COLO668 (cell line): ENCODE results near the gene EPHB1.
"Not testable (repeated sequence)": the region's sequence is repeated elsewhere in the genome, so short reads cannot be mapped to it uniquely, and the experiment has no call there.

ENCODE experiments used
- DNase-seq: peaks from one replicate; lab custom pipeline; 2025; ENCODE audit not compliant: unreplicated experiment; lab: John Stamatoyannopoulos, UW

The EPHB1 gene

DNA sequence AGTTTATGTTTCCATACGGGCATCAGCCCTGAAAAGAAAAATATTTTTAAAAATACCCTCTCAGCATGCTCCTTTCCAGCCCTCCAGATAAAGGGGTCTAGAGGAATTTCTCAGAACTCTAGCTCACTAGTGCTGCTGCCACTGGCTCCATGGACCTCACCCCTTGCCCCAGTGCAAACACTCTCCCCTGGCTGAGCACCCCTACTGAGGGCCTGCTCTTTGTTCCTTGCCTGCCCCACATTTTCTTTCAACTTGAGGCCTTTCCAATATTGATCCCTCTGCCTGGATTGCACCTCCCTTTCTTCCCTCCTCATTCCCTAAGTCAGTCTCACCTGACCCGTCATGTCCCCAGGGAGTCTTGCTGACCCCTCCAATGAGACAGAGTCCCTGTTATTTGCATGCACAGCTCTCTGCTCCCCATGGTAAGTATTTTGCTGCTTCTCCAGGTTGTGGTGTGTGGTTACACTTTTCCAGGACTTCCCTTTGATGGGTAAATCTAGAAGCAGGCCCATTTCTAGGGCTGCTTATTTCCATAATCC is 196.5 kb downstream of the EPHB1 start:
- DNase-seq: no peak

DNA sequence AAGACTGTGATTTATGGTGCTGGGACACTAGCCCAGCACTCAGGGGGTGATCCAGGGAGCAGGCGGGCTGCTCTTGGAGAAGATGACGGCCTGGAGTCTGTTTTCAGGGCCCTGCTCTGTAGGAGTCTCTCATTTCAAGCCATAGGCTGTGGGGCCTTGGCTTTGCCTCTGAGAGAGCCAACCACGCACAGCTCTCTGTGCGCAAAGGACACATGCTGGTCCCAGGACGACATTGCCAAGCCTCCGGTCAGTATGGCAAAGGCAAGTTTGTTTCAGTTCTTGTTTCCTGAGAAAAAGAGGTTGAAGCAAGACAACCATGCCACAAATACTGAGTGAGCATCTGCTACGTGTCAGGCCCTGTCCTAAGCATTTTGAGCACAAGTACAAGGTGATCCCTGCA is 197.1 kb downstream of the EPHB1 start:
- no peak for DNase-seq

DNA sequence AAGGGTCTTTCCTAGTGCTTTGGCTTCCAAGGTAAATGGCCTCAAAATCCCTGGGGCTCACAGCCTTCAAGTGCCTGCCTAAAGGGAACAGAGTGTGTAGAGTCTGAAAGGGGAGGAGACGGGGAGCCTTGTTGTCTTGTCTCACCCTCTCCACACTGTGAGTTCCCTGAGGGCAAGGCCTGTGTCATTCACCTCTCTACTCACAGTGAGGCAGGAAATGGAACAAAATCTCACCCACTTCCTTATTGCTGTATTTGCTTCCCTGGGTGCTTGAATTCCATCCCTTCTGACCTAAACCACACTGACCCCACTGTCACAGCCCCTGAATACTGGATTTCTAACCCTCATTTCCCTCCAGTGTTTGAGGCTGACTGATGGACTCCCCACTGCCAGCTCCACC is 197.5 kb downstream of the EPHB1 start:
- no peak for DNase-seq

DNA sequence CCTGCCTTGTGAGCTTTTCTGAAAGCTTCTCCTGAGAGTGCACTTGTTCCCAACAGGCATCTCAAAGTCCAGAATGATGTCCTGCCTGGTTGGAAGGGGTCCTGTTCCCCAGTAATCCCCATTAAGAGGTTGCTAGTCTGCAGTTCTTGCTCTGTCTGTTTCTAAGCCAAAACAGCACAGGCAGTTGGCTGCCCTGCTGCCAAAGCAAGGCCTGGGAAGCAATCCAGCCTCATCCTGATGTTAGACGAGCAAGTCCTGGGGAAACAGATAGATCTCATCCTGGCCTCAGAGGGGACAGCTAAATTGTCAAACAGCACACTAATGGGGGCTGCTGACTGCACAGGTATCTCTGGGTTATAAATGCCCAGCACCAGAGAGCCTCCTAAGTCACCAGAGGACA is 198.0 kb downstream of the EPHB1 start:
- DNase-seq: no peak

DNA sequence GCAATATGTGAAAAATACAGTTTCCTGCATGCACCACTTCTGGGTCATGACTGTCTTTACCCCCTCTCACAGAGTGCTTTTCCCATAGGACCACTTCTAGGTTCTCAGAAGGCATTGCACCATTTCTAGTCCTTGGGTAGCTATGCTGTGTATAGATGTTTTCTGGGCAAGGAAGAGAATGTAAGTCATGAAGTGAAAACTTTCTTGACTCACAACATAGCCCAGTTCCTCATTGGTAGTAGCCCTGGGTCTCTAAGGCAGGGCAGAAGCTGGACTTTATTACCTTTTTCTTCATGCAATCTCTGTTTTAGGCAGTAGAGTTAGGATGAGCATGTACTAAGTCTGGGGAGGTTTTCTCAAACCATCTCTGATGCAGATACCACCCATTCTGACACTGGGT is 203.1 kb downstream of the EPHB1 start:
- no peak for DNase-seq

DNA sequence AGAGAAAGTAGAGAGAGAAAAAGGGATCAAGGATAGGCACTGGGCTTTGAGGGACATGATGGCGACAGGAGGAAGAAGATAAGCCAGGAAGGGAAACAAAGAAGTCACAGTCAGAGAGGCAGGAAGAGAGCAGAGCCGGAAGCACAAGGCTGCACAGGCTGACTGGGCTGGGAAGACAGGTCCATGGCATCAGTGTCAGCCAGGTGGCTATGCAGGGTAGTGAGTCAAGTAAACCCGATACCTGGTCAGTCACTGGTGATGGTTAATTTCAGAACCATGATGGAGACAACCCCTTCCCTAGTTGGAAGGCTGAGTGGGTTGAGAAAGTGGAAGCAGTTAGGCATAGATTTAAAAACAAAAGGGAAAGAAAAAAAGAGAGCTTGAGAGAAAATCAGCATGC is 203.8 kb downstream of the EPHB1 start:
- no peak for DNase-seq

DNA sequence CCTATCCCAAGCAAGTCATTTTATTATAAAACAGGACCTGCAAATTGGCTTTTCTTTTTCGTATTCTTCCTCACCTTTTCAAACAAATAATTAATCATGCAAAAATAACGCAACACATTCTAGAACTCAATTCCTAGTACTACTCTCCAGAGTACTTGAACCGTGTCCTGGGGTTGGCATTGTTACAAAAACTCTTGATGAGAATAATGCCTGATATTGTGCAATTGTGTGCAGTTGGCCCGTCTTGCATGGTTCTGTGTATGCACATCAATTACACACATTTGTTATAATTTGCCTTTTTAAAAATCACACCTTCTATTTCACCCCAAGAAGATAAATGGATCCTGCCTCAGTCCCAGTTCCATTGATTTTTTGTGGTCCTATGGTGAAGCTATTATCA is 205.4 kb downstream of the EPHB1 start:
- DNase-seq: no peak

DNA sequence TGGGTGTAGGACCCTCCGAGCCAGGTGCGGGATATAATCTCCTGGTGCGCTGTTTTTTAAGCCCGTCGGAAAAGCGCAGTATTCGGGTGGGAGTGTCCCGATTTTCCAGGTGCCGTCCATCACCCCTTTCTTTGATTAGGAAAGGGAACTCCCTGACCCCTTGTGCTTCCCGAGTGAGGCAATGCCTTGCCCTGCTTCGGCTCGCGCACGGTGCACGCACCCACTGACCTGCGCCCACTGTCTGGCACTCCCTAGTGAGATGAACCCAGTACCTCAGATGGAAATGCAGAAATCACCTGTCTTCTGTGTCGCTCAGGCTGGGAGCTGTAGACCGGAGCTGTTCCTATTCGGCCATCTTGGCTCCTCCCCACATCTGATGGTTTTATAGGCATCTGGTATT is 210.6 kb downstream of the EPHB1 start:
- not testable (repeated sequence) for DNase-seq

DNA sequence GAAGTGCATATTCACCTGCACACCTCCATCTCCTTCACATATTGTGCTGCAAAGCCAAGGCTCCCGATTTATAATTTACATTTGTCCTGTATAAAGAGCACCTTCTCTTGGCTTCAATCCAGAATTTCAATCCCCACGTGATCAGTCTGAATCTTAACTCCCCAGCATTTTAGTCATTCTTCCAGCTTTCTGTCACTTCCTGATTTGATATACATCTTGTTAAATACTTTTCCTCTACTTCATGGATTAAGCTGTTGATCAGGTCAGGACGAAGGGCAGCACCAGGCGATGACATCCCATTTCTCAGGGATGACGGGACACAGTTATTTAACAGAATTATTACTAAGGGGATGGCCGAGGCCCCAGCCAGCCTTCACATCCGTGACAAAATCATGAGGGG is 212.5 kb downstream of the EPHB1 start:
- no peak for DNase-seq

DNA sequence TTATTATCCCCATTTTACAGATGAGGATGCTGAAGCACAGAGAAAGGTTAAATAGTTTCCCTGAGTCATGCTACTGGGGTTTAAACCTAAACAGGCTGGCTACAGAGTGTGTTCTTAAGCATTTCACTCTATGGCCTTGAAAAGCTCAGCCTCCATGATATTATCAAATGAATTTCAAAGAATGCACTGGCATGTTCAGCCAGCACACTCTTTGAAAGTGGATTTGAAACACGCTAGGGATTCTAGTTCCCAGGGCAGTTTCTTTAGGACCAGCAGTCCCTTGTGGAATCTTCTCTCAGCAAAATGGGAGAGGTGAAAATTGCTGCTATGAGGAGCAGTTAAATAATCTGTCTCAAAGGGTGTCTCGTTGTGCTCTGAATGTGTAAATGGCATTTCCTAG is 213.3 kb downstream of the EPHB1 start:
- no peak for DNase-seq

DNA sequence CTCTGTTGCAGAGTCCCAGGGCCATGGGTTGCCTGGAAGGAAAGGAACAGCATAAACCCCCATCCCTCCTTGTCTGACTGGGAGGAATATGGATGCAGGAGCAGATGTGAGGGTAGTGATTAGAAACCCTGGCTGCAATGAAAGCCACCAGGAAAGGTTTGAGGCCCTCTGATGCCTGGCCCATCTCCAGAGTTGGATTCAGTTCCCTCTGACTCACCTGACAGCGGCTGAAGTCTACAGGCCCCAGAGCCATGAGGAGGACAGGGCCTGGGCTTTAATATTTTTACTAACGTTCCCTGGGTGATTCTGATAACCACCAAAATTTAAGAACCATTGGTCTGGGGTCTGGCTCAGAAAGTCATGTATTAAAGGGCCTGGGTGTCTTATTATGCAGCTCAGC is 214.0 kb downstream of the EPHB1 start:
- DNase-seq: no peak

DNA sequence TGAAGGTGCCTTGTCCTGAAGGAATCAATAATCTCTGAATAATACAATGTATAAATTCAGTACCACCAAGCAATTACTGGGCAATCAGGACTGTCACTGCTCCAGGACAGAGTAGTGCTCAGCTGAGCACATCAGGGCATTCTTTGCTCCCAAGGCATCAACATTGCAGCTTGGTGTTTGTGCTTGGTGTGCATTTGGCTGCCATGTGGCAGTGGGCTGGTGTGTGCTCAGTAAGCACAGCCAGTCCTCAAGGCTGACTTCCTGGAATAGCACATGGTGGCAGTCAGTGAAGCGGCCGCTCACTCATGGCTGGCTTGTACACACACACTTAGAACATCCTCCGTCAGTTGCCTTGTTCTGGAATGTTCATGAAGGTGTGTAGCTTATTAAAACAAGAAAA is 217.0 kb downstream of the EPHB1 start:
- DNase-seq: no peak

DNA sequence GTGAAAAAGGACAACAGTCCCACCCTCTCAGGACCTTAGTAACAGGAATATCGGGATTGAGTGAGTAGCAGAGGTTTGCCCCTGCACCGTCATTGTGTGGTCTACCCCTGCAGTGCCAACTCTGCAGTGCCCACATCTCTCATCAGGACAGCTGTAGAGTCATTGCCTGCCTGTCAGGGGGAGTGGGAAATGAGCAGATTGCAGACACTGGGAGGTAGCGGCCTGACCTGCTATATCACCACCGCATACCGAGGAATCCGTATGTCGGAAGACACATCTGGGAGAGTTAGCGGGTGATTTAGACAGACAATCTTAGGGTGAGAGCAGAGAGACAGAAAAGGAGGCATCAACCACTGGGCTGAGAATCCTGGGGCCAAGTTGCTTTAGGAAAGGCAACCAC is 218.1 kb downstream of the EPHB1 start:
- no peak for DNase-seq

DNA sequence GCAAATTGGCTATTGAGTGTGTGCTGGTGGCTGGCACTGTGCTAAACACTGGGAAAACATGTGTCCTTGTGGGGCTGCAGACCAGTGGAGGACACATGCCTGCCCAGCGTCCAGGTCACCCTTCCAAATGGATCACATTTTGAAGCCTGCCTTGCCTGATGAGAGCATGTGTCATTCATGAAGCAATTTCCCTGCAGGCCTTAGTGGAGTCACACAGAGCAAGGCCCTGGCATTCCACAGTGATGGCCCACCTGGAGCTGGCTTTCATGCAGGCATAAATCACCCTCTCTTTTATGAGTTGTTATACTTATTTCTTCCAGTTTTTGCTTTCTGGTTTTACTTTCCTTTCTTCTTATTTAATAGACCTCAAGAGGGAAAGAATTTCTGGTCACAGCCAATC is 219.5 kb downstream of the EPHB1 start:
- DNase-seq: no peak

DNA sequence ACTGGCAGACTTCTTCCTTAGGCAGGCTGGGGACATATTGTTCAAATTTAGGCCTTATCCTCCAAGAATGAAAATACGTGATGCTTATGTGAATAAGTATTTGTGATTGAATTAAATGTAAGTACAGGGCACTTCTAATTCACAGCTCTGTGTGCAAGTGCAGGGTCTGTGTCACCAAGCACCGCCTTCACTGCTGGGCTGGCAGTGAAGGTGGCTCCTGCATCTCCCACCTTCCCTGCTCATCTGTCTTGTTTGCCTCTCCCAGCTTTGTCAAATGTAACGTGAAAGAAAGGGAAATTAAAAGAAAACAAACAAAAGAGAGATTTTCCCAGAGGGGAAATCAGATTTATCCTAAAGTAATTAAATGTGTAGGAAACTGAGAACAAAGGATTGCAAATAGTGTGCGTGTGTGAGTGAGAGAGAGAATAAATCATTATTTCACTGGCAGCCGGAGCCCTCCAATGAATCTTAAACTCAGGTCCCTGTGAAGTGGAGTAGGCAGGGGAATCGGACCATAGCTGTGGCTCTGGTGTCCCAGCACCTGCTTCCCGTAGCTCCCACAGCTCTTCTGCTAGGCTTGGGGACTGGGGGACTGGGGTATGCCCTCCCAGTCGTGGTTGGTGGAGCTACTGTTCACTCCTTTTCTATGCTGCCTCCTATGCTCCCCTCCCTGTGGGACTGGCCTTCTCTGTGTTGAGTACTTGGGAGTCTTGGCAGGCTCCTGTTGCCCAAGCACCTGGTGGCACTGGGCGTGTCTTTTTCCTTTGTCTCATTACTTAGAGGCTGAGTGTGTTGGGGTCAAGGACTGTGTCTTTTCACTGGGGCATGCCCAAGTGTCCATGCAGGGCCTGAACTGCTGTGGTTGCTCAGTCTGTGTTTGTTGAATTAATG is 222.2 kb downstream of the EPHB1 start:
- DNase-seq: peak; percentile 31

DNA sequence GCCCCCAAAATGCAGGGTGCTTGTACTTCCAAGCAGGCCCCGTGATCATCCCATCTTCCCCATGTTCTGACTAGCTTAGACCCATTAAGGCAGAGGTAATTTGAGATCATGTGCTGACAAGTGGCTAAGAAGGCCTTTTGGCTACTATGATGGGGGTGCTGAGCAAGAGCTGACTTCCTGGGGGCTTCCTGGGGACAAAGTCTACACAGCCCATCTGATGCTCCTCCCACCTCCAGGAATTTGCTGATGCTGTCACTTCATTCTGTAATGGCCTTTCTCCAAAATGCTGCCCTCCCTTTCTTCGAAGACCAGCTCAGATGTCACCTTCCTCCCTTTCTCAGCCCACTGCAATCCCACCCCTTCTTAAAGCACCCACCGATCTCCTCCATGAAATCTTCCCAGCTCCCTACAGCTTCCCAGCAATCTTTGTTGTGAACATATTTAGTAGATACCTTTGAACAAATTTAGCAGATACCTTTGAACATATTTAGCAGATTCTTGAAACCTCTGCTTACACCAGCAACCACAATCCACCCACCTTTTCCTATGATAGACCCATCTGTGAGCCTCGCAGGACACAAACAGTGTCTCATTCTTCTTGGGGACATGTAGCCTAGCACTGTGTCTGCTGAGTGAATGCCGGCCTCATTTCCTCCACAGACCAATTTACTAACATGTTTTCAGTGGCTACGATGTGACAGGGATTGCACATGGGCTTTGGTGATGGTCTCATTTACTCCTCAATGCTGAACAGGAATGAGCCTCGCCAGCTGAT is 223.3 kb downstream of the EPHB1 start:
- DNase-seq: no peak

DNA sequence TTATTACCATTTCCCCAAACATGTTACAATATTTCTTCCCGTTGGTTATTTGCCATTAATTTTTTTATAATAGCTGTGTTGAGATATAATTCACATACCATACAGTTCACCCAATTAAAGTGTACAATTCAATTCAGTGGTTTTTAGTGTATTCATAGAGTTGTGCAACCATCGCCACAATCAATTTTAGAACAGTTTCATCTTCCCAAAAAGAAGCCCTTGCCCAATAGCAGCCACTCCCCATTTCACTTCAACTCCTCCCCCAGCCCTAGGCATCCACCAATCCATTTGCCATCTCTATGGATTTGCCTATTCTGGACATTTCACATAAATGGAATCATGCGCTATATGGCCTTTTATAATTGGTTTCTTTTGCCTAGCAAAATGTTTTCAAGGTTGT is 225.1 kb downstream of the EPHB1 start:
- DNase-seq: no peak

DNA sequence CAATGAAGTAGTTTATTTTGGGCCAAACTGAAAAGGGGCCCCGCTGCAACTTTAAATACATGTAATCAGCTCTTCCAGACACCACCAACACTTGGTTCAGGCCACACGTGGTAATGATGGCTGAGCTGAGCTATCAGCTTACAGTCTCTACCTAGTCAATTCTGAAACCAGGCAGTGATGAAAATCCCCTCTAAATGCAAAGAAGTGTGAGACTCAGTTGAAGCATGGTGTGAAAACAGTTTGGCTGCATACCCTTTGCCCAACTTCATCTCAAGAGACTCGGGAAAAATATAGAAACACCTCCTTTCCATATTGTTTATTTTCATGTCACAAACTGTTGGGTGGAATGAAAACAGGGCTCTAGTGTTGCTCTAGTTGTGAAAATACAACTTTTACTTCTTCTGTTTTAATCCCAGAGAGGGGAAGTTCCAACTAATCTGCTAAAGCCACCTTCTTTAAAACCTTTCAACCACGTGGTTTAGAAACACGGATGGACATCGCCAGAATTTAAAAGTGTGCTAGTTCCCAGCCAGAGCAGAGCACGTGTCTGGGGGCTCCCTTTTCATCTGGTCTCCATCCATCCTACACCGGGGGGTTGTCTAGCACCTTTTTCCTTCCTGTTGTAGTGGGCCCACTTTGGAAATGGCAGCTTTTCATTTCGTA is 229.1 kb downstream of the EPHB1 start:
- DNase-seq: no peak

DNA sequence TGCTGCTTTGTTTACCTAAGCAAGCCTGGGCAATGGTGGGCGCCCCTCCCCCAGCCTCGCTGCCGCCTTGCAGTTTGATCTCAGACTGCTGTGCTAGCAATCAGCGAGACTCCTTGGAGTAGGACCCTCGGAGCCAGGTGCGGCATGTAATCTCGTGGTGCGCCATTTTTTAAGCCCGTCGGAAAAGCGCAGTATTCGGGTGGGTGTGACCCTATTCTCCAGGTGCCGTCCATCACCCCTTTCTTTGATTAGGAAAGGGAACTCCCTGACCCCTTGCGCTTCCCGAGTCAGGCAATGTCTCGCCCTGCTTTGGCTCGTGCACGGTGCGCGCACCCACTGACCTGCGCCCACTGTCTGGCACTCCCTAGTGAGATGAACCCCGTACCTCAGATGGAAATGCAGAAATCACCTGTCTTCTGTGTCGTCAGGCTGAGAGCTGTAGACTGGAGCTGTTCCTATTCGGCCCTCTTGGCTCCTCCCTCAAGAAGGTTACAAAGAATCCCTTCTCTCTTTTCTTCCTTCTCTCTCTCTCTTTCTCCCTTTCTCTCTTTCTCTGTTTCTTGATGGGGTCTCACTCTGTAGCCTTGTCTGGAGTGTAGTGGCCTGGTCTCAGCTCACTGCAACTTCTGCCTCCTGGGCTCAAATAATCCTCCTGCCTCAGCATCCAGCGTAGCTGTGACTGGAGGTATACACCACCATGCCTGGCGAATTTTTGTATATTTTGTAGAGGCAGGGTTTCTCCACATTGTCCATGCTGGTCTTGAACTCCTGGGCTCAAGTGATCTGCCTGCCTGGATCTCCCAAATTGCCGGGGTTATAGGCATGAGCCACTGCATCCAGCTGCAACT is 235.9 kb downstream of the EPHB1 start:
- DNase-seq: not testable (repeated sequence)

DNA sequence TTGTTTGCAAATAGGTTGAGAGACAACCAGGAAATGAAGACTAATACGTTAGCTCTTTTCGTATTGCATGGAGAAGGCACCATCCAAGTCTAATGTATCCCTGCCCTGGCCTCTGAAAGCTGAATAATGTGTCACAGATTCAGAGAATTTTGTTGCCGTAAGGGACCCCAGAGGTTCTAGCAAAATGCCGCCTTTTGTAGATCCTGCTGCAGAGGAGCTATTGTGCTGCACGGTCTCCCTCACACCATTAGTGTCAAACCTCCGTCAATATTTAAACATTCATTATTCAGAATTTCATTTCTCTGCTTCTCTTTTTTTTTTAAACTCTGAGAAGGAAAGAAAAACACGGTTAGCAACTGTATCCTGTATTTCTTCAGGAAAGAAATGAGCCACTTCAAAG is 238.7 kb downstream of the EPHB1 start:
- DNase-seq: no peak

DNA sequence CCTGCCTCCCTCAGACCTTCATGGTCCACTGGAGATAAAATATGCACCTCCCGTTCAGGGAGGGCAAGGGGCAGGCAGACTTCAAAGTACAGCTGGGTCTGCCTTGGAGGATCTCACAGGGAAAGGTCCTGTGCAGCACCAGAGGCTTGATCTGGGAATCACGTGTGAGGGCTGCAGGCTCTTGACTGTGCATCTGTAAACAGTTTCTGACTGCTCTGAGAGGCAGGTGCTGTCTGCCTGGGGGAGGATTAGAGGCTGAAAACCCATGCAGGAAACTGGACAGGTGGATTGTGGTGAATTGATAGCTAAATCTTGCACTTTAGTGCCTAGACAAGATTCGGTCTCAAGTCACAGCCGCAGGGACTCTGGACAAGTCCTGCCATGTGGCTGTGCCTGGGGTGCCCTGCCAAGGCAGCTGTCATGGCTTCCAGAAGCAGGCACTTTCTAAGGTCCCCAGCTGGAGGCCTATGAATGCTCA is 239.3 kb downstream of the EPHB1 start:
- peak; percentile 75 for DNase-seq
